ENCODE measurements around the gene PLXNA4. TPM values are rescaled to one million over a fixed set of nuclear protein-coding genes. Genes with fewer than 3 reads are reported as not detected.

Gene PLXNA4
- total and polyA plus RNA-seq, 2 experiments from 2014 or later = 0.08 to 0.80 TPM

DNA sequence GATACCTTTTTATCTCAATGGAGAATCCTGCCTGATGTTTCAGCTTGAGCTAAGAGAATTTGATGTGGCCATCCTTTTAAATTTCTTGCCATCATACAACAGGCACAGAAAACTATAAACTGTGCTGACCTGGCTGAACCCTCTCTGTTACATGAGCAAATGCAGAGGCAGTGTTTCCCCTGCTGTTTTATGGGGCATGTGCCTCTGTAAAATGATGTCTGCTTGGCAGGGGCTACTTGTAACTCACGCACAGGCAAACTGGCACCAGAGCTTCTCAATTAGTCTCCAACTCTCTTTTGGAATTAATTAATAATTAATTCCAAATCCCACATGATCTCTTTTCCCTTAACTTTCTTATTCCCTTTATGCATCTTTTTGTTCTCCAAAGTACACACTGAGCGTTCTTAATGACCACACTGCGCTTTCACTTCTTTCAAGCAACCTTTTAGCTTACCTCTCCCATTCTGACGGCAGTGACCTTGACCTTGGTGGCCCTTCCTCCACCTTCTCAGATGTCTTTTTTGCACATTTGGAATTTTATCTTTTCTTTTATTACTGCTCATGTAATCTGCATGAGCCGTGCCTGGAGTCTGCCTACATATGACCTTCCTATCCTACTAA is 334.0 kb downstream of the PLXNA4 start:
- TF ChIP-seq, protein P1, sequence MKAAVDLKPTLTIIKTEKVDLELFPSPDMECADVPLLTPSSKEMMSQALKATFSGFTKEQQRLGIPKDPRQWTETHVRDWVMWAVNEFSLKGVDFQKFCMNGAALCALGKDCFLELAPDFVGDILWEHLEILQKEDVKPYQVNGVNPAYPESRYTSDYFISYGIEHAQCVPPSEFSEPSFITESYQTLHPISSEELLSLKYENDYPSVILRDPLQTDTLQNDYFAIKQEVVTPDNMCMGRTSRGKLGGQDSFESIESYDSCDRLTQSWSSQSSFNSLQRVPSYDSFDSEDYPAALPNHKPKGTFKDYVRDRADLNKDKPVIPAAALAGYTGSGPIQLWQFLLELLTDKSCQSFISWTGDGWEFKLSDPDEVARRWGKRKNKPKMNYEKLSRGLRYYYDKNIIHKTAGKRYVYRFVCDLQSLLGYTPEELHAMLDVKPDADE (IDR thresholded peaks at IDR 0.05) = no peak
- TF ChIP-seq, protein P2, sequence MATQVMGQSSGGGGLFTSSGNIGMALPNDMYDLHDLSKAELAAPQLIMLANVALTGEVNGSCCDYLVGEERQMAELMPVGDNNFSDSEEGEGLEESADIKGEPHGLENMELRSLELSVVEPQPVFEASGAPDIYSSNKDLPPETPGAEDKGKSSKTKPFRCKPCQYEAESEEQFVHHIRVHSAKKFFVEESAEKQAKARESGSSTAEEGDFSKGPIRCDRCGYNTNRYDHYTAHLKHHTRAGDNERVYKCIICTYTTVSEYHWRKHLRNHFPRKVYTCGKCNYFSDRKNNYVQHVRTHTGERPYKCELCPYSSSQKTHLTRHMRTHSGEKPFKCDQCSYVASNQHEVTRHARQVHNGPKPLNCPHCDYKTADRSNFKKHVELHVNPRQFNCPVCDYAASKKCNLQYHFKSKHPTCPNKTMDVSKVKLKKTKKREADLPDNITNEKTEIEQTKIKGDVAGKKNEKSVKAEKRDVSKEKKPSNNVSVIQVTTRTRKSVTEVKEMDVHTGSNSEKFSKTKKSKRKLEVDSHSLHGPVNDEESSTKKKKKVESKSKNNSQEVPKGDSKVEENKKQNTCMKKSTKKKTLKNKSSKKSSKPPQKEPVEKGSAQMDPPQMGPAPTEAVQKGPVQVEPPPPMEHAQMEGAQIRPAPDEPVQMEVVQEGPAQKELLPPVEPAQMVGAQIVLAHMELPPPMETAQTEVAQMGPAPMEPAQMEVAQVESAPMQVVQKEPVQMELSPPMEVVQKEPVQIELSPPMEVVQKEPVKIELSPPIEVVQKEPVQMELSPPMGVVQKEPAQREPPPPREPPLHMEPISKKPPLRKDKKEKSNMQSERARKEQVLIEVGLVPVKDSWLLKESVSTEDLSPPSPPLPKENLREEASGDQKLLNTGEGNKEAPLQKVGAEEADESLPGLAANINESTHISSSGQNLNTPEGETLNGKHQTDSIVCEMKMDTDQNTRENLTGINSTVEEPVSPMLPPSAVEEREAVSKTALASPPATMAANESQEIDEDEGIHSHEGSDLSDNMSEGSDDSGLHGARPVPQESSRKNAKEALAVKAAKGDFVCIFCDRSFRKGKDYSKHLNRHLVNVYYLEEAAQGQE (IDR thresholded peaks at IDR 0.05; ENCODE audit: unreplicated experiment) = no peak
- no peak for TF ChIP-seq ZNF331 (CRISPR knock-in tag; IDR thresholded peaks at IDR 0.05; ENCODE audit: low read depth)
- TF ChIP-seq, protein P3, sequence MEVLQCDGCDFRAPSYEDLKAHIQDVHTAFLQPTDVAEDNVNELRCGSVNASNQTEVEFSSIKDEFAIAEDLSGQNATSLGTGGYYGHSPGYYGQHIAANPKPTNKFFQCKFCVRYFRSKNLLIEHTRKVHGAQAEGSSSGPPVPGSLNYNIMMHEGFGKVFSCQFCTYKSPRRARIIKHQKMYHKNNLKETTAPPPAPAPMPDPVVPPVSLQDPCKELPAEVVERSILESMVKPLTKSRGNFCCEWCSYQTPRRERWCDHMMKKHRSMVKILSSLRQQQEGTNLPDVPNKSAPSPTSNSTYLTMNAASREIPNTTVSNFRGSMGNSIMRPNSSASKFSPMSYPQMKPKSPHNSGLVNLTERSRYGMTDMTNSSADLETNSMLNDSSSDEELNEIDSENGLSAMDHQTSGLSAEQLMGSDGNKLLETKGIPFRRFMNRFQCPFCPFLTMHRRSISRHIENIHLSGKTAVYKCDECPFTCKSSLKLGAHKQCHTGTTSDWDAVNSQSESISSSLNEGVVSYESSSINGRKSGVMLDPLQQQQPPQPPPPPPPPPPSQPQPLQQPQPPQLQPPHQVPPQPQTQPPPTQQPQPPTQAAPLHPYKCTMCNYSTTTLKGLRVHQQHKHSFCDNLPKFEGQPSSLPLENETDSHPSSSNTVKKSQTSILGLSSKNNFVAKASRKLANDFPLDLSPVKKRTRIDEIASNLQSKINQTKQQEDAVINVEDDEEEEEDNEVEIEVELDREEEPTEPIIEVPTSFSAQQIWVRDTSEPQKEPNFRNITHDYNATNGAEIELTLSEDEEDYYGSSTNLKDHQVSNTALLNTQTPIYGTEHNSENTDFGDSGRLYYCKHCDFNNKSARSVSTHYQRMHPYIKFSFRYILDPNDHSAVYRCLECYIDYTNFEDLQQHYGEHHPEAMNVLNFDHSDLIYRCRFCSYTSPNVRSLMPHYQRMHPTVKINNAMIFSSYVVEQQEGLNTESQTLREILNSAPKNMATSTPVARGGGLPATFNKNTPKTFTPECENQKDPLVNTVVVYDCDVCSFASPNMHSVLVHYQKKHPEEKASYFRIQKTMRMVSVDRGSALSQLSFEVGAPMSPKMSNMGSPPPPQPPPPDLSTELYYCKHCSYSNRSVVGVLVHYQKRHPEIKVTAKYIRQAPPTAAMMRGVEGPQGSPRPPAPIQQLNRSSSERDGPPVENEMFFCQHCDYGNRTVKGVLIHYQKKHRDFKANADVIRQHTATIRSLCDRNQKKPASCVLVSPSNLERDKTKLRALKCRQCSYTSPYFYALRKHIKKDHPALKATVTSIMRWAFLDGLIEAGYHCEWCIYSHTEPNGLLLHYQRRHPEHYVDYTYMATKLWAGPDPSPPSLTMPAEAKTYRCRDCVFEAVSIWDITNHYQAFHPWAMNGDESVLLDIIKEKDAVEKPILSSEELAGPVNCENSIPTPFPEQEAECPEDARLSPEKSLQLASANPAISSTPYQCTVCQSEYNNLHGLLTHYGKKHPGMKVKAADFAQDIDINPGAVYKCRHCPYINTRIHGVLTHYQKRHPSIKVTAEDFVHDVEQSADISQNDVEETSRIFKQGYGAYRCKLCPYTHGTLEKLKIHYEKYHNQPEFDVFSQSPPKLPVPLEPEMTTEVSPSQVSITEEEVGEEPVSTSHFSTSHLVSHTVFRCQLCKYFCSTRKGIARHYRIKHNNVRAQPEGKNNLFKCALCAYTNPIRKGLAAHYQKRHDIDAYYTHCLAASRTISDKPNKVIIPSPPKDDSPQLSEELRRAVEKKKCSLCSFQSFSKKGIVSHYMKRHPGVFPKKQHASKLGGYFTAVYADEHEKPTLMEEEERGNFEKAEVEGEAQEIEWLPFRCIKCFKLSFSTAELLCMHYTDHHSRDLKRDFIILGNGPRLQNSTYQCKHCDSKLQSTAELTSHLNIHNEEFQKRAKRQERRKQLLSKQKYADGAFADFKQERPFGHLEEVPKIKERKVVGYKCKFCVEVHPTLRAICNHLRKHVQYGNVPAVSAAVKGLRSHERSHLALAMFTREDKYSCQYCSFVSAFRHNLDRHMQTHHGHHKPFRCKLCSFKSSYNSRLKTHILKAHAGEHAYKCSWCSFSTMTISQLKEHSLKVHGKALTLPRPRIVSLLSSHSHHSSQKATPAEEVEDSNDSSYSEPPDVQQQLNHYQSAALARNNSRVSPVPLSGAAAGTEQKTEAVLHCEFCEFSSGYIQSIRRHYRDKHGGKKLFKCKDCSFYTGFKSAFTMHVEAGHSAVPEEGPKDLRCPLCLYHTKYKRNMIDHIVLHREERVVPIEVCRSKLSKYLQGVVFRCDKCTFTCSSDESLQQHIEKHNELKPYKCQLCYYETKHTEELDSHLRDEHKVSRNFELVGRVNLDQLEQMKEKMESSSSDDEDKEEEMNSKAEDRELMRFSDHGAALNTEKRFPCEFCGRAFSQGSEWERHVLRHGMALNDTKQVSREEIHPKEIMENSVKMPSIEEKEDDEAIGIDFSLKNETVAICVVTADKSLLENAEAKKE (CRISPR knock-in tag; IDR thresholded peaks at IDR 0.05) = no peak
- ATAC-seq = no peak
- peaks cover 4% of the 10 kb centered on the region; the same call in 1 of the 2 replicates for H3K36me3 ChIP-seq (ENCODE audit: insufficient read depth)
- H3K4me1 ChIP-seq (ENCODE audit: insufficient read depth) = 0 out of 2 replicates have a peak, but pooled peaks cover 6% of the 10 kb centered on the region
- no peak overlapping the region for H3K4me2 ChIP-seq
- H3K79me2 ChIP-seq (replicated peaks; ENCODE audit: insufficient read depth) = no peaks in the 10 kb centered on the region
- H3K27ac Mint-ChIP-seq = no peak overlapping the region
- H3K36me3 Mint-ChIP-seq (ENCODE audit: low read depth) = no peaks in the 10 kb centered on the region; the same call in 2 of the 3 replicates
- no peaks in the 10 kb centered on the region for H3F3A ChIP-seq (replicated peaks; ENCODE audit: low read depth)
- no peak overlapping the region for H3K4me3 Mint-ChIP-seq
- no peaks in the 10 kb centered on the region for H3K27me3 ChIP-seq (ENCODE audit: insufficient read depth)
- H3K9me3 Mint-ChIP-seq = peaks cover 17% of the 10 kb centered on the region
- H4K20me1 ChIP-seq (replicated peaks; ENCODE audit: insufficient read depth) = no peaks in the 10 kb centered on the region
- H3K27me3 Mint-ChIP-seq (ENCODE audit: insufficient read depth, low read depth, poor library complexity) = peaks cover 2% of the 10 kb centered on the region
- no peak overlapping the region for H2AFZ ChIP-seq
- no peak overlapping the region for H3K27ac ChIP-seq (ENCODE audit: low read depth)
- no peak overlapping the region for H3K4me3 ChIP-seq
- H3K9me2 ChIP-seq (ENCODE audit: insufficient read depth) = no peaks in the 10 kb centered on the region
- peaks cover 3% of the 10 kb centered on the region; the same call in 2 of the 3 replicates for H3K4me1 Mint-ChIP-seq
- DNase-seq (ENCODE audit: low spot score) = no peak

All from GM23338 (cell line).